Measurements from ENCODE around the gene TCEAL4. TPM values are rescaled to one million over a fixed set of nuclear protein-coding genes. Genes with fewer than 3 reads are reported as not detected.

The TCEAL4 gene
- total and polyA plus RNA-seq, 2 of the 13 experiments (the other 11 are each of a cell fraction or from before 2014, with no cell fraction given), result 12.6 to 31.0 TPM

GRCh38 chrX:103629318-103630170, 44.2 kb downstream of the TCEAL4 start (continued):
- TF ChIP-seq ZNF800 (CRISPR knock-in tag; IDR thresholded peaks at IDR 0.05), result no peak
- TF ChIP-seq EEA1 (CRISPR knock-in tag; IDR thresholded peaks at IDR 0.05; ENCODE audit: borderline replicate concordance), result no peak
- TF ChIP-seq ZNF136 (CRISPR knock-in tag; IDR thresholded peaks at IDR 0.05; ENCODE audit: low read depth), result no peak
- TF ChIP-seq SIN3B (IDR thresholded peaks at IDR 0.05; ENCODE audit: low read length), result no peak
- peak; percentile 52; the same call in 1 of the 2 replicates for TF ChIP-seq HOXA3 (CRISPR knock-in tag; IDR thresholded peaks at IDR 0.05)
- TF ChIP-seq GPBP1L1 (CRISPR knock-in tag; IDR thresholded peaks at IDR 0.05), result no peak
- peak; percentile 90 for TF ChIP-seq ZFY (CRISPR knock-in tag; IDR thresholded peaks at IDR 0.05)
- no peak for TF ChIP-seq ZFP41 (CRISPR knock-in tag; IDR thresholded peaks at IDR 0.05; ENCODE audit: borderline replicate concordance)
- TF ChIP-seq ZNF143 (CRISPR knock-in tag; IDR thresholded peaks at IDR 0.05), result peak; percentile 86
- TF ChIP-seq ZBTB7A (CRISPR knock-in tag; IDR thresholded peaks at IDR 0.05), result peak; percentile 78
- TF ChIP-seq IRF9 (CRISPR knock-in tag; IDR thresholded peaks at IDR 0.05; ENCODE audit: borderline replicate concordance), result no peak
- no peak for TF ChIP-seq HOXA7 (CRISPR knock-in tag; IDR thresholded peaks at IDR 0.05)
- TF ChIP-seq ZNF740 (CRISPR knock-in tag; IDR thresholded peaks at IDR 0.05), result peak; percentile 39; the same call in 1 of the 2 replicates
- no peak for TF ChIP-seq BRCA1 (CRISPR knock-in tag; IDR thresholded peaks at IDR 0.05)
- TF ChIP-seq DNMT1 (CRISPR knock-in tag; IDR thresholded peaks at IDR 0.05), result no peak
- TF ChIP-seq GMEB2 (CRISPR knock-in tag; IDR thresholded peaks at IDR 0.05; ENCODE audit: low read depth), result no peak
- no peak for TF ChIP-seq NFRKB (IDR thresholded peaks at IDR 0.05)
- TF ChIP-seq BCL3 (CRISPR knock-in tag; IDR thresholded peaks at IDR 0.05), result no peak
- TF ChIP-seq TERF1 (CRISPR knock-in tag; IDR thresholded peaks at IDR 0.05), result no peak
- TF ChIP-seq EED (CRISPR knock-in tag; IDR thresholded peaks at IDR 0.05), result no peak
- no peak; the same call in 1 of the 2 replicates for TF ChIP-seq KDM5B (CRISPR knock-in tag; IDR thresholded peaks at IDR 0.05; ENCODE audit: borderline replicate concordance)

All from HepG2 (cell line).